AG09319 (cell line): ENCODE results near the gene AADACL2.

Experiments
- DNase-seq: peaks from one replicate; pipeline ENCODE4 v3.0.0-alpha.2; 2010; ENCODE audit warnings: low read depth; ENCODE audit errors: extremely low read depth
- TF ChIP-seq, protein P1 (sequence below): IDR thresholded peaks from 2 replicates; pipeline ENCODE4 v1.5.1; 2011; ENCODE audit warnings: low read depth, mild to moderate bottlenecking, inconsistent platforms, low read length, moderate library complexity

Gene AADACL2

DNA sequence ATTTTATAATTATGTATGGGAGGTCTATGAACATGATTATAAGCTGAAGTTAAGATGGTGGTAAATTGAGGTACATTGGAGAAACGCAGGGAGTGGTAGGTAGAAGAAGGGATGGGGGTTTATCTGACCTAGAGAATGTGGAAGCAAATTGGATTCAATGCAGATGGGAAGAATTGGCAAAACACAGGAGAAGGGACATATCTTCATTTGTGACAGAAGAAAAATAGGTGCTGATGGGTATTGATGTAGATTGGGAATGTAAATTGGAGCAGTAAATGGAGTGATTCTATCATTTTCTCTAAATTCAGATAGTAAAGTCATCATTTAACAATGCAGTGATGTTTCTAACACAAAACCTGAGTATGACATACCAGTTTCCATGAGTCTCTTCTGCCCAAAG is 40.5 kb downstream of the AADACL2 start:
- TF ChIP-seq, protein P1, sequence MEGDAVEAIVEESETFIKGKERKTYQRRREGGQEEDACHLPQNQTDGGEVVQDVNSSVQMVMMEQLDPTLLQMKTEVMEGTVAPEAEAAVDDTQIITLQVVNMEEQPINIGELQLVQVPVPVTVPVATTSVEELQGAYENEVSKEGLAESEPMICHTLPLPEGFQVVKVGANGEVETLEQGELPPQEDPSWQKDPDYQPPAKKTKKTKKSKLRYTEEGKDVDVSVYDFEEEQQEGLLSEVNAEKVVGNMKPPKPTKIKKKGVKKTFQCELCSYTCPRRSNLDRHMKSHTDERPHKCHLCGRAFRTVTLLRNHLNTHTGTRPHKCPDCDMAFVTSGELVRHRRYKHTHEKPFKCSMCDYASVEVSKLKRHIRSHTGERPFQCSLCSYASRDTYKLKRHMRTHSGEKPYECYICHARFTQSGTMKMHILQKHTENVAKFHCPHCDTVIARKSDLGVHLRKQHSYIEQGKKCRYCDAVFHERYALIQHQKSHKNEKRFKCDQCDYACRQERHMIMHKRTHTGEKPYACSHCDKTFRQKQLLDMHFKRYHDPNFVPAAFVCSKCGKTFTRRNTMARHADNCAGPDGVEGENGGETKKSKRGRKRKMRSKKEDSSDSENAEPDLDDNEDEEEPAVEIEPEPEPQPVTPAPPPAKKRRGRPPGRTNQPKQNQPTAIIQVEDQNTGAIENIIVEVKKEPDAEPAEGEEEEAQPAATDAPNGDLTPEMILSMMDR = no peak
- no peak for DNase-seq

DNA sequence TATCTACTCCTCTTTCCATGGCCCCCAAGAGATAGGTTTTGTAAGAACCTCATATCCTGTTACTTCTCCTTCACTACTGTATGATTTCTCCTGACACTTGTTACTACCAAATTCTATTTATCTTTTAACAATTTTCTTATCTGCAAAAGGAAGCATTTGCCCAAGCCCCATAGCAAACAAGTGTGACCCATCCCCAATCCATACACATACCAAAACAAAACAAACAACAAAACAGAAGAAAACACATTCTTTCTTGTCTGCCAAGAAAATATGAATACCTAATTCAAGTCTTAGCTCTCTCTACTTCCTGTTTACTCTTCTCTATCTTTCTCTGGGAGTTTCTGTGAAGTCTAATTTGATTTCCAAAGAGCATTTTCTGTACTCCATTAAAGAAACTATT is 41.2 kb downstream of the AADACL2 start:
- TF ChIP-seq, protein P1 = no peak
- DNase-seq = no peak

DNA sequence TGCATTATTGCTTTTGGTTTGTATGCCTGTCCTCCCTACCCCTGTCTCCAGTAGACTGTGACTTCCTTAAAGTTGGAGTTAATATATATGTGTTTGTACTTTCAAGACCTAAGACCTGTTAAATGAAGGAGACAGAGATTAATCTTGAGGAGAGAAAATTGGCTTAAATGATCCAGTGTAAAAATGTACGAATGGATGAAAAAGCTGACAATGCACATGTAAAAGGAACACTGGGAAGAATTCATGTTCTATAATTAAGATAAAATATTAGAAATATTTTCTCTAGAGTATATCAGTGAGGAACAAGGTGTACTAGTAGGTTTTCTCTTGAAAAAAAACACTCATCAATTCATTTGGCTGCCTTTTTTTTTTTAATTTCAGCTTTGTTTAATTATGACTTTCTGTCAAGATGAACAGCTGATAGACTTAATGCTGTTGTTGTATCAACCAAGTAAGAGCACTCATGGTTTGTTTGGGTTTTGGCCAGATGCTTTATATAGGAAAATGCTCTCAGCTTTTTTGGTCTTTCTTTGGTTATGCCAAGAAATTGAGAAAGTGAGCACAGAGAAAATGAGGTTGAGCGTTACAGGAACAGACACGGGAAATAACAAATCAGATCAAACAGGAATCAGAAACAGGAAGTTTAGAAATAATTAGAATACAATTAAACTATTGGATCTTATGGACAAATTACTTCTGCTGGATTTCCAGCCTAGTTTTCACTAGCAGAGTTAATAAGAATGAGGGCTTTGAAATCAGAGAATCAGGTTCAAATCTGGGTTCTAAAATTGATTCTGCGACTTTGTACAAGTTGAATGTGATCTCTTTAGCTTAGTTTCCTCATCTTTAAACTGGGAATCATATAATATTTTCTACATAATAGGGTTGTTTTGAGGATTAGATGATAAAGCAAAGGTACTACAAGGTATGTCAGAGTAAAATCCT is 41.9 kb downstream of the AADACL2 start:
- no peak for DNase-seq
- TF ChIP-seq, protein P1 = no peak

DNA sequence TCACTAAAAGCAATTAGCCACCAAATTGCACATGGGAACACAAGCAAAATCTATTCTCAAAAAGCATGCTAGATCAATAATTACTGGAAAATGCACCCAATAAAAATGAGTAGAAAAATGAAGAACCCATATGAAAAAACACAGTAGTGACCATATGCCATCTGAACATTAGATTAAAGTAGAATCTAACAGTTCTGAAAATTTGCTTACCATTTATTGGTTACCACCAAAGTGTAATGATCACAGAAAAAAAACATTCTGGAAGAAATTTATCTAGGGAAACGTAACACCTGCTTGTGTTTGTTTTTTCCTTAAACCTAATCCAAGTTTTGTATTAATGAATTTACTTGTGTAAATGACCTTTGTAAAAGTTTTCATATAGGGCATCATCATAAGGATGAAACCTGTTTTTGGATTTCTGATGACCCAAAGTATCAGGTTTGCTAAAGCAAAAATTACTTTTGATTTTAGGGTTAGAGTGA is 42.6 kb downstream of the AADACL2 start:
- DNase-seq = no peak
- TF ChIP-seq, protein P1 = no peak

GRCh38 chr3:151777880-151778279 is 44.2 kb downstream of the AADACL2 start:
- TF ChIP-seq, protein P1 = no peak
- DNase-seq = no peak

GRCh38 chr3:151787626-151788025 is 53.9 kb downstream of the AADACL2 start:
- no peak for DNase-seq
- TF ChIP-seq, protein P1 = no peak

GRCh38 chr3:151788401-151788800 is 54.7 kb downstream of the AADACL2 start:
- TF ChIP-seq, protein P1 = no peak
- DNase-seq = no peak
